GM12801 (cell line): ENCODE results near the gene TMEM117.

ENCODE experiments used
- CTCF ChIP-seq: IDR thresholded peaks from one replicate; pipeline ENCODE4 v1.5.1; 2011; ENCODE audit warnings: control low read depth; ENCODE audit not compliant: insufficient read length; ENCODE audit errors: extremely low read depth

TMEM117 gene

DNA sequence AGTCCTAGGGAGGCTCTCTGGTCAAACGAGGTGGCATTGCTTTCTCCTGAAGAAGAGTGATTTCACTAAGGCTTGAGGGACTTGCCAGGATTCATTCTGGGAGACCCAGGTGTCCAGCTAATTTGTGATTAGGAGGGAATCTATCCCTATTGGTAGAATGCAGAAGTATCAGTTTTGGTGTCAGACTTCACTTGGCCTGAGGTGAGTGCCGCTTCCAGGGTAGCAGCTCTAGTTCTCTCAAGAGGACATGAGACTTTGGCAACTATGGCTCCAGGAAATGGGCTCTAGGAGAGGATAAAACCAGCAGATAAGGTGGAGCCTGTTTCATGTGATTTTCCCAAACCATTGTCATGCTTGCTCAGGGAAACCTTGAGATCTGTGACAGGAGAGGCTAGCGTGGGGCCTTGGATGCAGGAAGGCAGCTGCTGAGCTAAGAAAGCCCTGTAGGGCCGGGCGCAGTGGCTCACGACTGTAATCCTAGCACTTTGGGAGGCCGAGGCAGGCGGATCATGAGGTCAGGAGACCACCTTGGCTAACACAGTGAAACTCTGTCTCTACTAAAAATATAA, 11.6 kb upstream of the TMEM117 start:
- TF ChIP-seq CTCF = no peak

GRCh38 chr12:43826681-43827080, 9.2 kb upstream of the TMEM117 start:
- TF ChIP-seq CTCF = no peak

DNA sequence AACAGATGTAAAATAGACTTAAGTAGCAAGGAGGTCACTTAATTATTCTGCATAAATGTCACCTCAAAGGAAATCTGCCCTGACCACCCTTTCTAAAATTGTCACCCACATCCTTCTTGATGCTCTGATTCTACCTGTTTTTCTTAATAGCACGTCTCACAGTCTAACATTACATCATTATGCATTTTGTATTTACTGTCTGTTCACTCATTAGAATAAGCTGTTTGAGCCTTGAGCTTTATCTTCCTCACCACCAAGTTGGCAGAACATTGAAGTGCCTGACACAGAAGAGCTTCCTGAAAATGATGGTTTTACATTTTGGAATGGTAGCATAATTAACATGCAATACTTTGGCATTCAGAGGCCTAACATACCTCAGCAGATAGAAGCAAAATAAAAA, 8.8 kb upstream of the TMEM117 start:
- TF ChIP-seq CTCF = no peak

- no peak for TF ChIP-seq CTCF
These were observed 3.3 kb upstream of the TMEM117 start for GRCh38 chr12:43832463-43833168.

DNA sequence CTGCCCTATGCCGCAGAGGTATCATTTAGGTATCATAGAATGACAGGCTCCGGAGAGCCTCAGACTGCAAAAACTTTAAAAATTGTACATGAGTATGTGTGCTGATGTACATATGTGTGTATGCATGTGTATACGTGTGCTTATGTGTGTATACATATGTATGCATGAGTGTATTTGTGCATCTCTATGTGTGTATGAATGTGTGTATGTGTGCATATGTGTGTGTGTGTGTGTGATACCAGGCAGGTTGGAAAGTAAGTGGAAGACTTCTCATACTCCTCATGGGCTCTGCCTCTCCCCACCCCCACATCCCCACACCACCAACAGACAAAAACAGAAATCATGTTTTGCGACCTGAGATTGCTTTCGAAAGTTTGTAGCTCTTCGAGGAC, 621 bp upstream of the TMEM117 start:
- no peak for TF ChIP-seq CTCF

DNA sequence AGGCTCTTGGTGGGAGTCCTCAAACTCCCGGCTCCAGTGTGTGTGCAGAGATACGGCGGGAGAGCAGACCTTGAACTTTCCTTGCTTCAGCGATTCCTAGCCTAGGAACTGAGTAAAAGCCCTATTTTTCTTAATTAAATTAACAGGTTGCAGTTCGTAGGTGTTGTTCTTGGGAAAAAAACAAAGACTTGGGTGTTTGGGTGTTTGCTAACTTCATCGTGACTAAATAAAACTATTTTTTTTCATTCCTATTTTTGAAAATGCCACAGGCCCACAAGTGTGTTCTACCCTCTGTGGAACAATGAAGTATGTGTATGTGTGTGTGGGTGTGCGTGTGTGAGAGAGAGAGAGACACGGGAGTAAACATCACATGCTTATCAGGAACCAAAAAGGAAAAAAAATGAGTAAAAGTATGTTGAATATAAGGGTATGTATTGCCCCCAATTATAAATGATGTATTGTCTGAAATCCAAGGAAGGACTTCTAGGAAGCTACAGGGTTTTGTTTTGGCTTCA, 651 bp downstream of the TMEM117 start:
- no peak for TF ChIP-seq CTCF

DNA sequence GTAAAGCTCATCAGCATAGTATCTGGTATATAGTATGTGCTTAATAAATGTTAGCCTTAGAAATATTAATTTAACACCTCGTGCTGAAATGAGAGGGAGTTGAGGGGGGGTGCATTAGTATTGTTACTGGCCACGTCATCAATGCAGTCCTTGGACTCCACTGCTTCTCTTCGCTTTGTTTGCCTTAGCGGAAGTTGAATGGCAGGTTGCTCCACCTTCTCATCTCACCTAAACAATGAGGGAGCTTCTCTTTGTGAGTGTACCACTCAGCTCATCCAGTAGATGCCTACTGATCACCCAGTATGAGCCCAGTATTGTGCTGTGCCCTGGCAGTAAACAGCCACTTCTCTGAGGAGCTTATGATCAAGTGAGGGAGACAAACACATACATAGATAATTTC, 4.5 kb downstream of the TMEM117 start:
- TF ChIP-seq CTCF = no peak
